Activated CD8-positive, alpha-beta memory T cell treated with anti-CD3 and anti-CD28 coated beads for 48 hours (primary cell): ENCODE data around the gene STPG4.

Experiments used
- DNase-seq, 3 experiments: peaks; one replicate each; pipeline ENCODE4 v3.0.0-alpha.2; 2020; ENCODE audit warnings: low read depth in 2 of 3, low spot score in 2 of 3

STPG4 gene

GRCh38 chr2:47073217-47073616, 81.9 kb downstream of the STPG4 start:
- DNase-seq, result no peak

- DNase-seq, result no peak
Observed at GRCh38 chr2:47072728-47073191, 82.3 kb downstream of the STPG4 start.

GRCh38 chr2:47072018-47072691, 83.0 kb downstream of the STPG4 start:
- DNase-seq, result no peak

- peak; percentile 11 to 57 (median 27) for DNase-seq
Observed at GRCh38 chr2:47070920-47071824, 83.9 kb downstream of the STPG4 start.

GRCh38 chr2:47070155-47070919, 84.8 kb downstream of the STPG4 start:
- DNase-seq, result no peak

GRCh38 chr2:47069628-47070154, 85.4 kb downstream of the STPG4 start:
- DNase-seq, result no peak

GRCh38 chr2:47068981-47069627, 86.0 kb downstream of the STPG4 start:
- no peak for DNase-seq

GRCh38 chr2:47067788-47068407, 87.2 kb downstream of the STPG4 start:
- DNase-seq, result no peak

GRCh38 chr2:47065771-47066380, 89.2 kb downstream of the STPG4 start:
- no peak for DNase-seq

- DNase-seq, result no peak
Observed at GRCh38 chr2:47065343-47065742, 89.8 kb downstream of the STPG4 start.

GRCh38 chr2:47064106-47064505, 91.0 kb downstream of the STPG4 start:
- DNase-seq, result no peak

- DNase-seq, result no peak
Observed at GRCh38 chr2:47063538-47063930, 91.6 kb downstream of the STPG4 start.

- DNase-seq, result no peak
Observed at GRCh38 chr2:47062681-47063537, 92.2 kb downstream of the STPG4 start.

GRCh38 chr2:47061944-47062678, 93.0 kb downstream of the STPG4 start:
- no peak for DNase-seq

GRCh38 chr2:47060652-47061170, 94.4 kb downstream of the STPG4 start:
- no peak for DNase-seq

GRCh38 chr2:47058003-47058931, 96.8 kb downstream of the STPG4 start:
- DNase-seq, result no peak

GRCh38 chr2:47057687-47058002, 97.5 kb downstream of the STPG4 start:
- DNase-seq, result no peak
